Prostate gland (tissue), 2 donors: ENCODE data around the gene KRT17. TPM values are rescaled to one million over a fixed set of nuclear protein-coding genes. Genes with fewer than 3 reads are reported as not detected.
"Not testable (repeated sequence)": the region's sequence is repeated elsewhere in the genome, so short reads cannot be mapped to it uniquely, and the experiment has no call there.

ENCODE experiments used
- DNase-seq: peaks from one replicate; pipeline ENCODE4 v3.0.0-alpha.2; 2019; ENCODE audit warnings: low spot score
- H3K27ac ChIP-seq, 2 donors: fragments of 200-600 bp; sonication (generic); 2 replicates each; pipeline ENCODE4 v1.5.1; 2017 to 2019
- H3K27me3 ChIP-seq: fragments of 200-600 bp; sonication (generic); replicated peaks from 2 replicates; pipeline ENCODE4 v1.5.1; 2019; ENCODE audit not compliant: insufficient read depth
- H3K36me3 ChIP-seq, 2 donors: fragments of 200-600 bp; sonication (generic); 1 replicate in 1 of 2; 2 replicates in 1 of 2; pipeline versions ENCODE4 v1.5.1 to v1.8.1; 2017 to 2019
- H3K4me1 ChIP-seq: fragments of 200-600 bp; sonication (generic); replicated peaks from 2 replicates; pipeline ENCODE4 v1.5.1; 2019
- H3K4me3 ChIP-seq, 2 donors: fragments of 200-600 bp; sonication (generic); 2 replicates each; pipeline ENCODE4 v1.5.1; 2017 to 2019
- H3K9me3 ChIP-seq: fragments of 200-600 bp; sonication (generic); 2 replicates; pipeline ENCODE4 v1.5.1; 2017
- CTCF ChIP-seq, 4 experiments: fragments of 200-600 bp in 2 of 4; fragments of 450-650 bp in 2 of 4; sonication (generic) in 2 of 4; IDR thresholded peaks; 1 replicate in 3 of 4; 2 replicates in 1 of 4; pipeline ENCODE4 v1.5.1; 2016 to 2019; ENCODE audit warnings: antibody characterized with exemption in 4 of 4, mild to moderate bottlenecking in 2 of 4, moderate library complexity in 2 of 4
- POLR2A ChIP-seq: fragments of 450-650 bp; IDR thresholded peaks from one replicate; pipeline ENCODE4 v1.6.1; 2016; ENCODE audit warnings: antibody characterized with exemption, mild to moderate bottlenecking
- POLR2AphosphoS5 ChIP-seq: sonication (generic); formaldehyde crosslinking; IDR thresholded peaks from one replicate; pipeline ENCODE4 v1.6.1; 2017; ENCODE audit warnings: antibody characterized with exemption
- WGBS: methylation state at CpG from one replicate; pipeline ENCODE4 v1.1.5; 2018; 5-methylcytosine and 5-hydroxymethylcytosine counted together
- intact Hi-C: fragments of 100-400 bp; cut with DNase I; formaldehyde crosslinking; loops from one replicate; pipeline ENCODE4 v1.14.2; 2022
- total RNA-seq, 2 donors: library from RNA; depleted of rRNA; stranded (reverse); fragments of >200 nt; gene quantifications; one replicate each; pipeline ENCODE4 v1.1.0, GENCODE V29; 2016

The KRT17 gene
- total RNA-seq, 2 donors from 2014 or later = 201 to 360 TPM

DNA sequence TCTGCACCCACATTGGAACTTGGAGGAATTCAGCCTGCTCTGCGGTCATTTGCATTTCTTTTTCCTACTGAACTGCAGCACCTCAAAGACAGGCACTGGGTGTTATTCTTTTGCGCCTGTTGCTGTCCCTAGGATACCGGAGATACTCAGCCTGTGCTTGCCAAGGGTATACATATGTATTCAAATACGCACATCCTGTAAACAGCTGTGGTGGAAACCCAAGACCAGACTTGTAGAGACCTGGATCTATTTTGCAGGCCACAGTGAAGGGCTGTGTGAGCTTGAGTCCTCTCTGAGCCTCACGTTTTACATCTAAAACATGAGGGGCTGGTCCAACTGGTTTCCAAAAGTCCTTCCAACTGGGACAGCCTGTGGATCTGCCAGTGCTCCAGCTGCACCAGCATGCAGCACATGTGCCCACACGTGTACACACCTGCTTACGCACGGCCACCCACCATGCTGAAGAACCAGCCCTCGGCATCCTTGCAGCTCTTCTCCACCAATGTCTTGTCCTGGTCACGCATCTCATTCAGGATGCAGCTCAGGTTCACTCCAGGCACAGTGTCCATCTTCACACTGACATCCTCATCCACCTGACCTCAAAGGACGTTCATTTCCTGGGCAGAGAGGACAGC lies 4.4 kb upstream of the KRT17 start:
- H3K36me3 ChIP-seq, H3K9me3 ChIP-seq, H3K4me1 ChIP-seq, H3K4me3 ChIP-seq, H3K27me3 ChIP-seq, intact Hi-C loops: not testable (repeated sequence)
- peak; percentile 47 for TF ChIP-seq POLR2AphosphoS5
- peak; percentile 49 for DNase-seq
- WGBS = 56% methylated on average over 11 of the region's 11 CpGs
- peak overlapping the region; percentile 30 to 55 for H3K27ac ChIP-seq

DNA sequence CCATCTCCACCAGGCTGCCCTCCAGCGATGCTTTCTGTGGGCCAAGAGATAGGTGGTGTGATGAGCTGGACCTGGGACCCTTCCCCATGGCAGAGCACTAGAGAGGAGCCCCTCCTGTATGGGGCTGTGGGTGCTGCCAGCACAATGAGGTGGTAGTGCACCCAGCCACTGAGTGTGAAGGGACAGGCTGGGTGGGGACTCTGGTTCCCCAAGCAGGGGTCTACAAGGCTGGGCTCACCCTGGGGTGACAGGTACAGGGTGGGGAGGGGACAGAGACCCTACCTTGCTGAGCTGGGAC lies 3.6 kb upstream of the KRT17 start:
- H3K36me3 ChIP-seq, DNase-seq, H3K9me3 ChIP-seq, intact Hi-C loops, H3K4me3 ChIP-seq, H3K4me1 ChIP-seq, H3K27me3 ChIP-seq: not testable (repeated sequence)
- 83% methylated on average over 1 of the region's 1 CpG for WGBS
- H3K27ac ChIP-seq = peak overlapping the region; percentile 30 to 55

GRCh38 chr17:41627316-41628072 lies 3.1 kb upstream of the KRT17 start:
- Histone ChIP-seq H3K36me3 (no peaks in the 10 kb centered on the region), H3K27ac (peak overlapping the region; percentile 30 to 55), H3K4me1 (no peaks in the 10 kb centered on the region), H3K27me3 (no peaks in the 10 kb centered on the region), H3K4me3 (no peak overlapping the region), H3K9me3 (no peaks in the 10 kb centered on the region)
- WGBS = 91% methylated on average over 23 of the region's 23 CpGs
- no peak for TF ChIP-seq POLR2A
- TF ChIP-seq CTCF (IDR thresholded peaks at IDR 0.05) = no peak
- TF ChIP-seq POLR2AphosphoS5 = no peak
- no peak for DNase-seq
- intact Hi-C loops = no loop called here

DNA sequence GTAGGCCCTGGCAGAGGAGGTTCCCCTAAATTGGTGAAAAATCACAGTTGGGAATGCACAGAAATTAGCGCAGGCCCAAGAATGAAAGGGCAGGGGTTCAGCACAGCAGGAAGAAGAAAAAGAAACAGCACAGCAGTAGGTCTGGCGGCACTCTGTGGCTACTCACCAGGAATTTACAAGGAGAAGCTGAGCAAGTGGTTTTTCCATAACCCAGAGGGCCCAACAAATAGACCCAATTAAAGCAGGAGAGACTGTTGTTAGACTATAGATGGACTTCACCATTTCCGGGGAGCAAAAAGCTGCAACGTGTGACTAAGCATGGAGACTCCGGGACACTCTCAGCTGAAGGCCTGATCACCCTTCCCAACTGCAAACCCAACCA lies 2.5 kb upstream of the KRT17 start:
- intact Hi-C loops, H3K4me1 ChIP-seq, H3K9me3 ChIP-seq, DNase-seq, H3K27me3 ChIP-seq, H3K36me3 ChIP-seq, H3K4me3 ChIP-seq: not testable (repeated sequence)
- peak overlapping the region in 1 of 2 donors; percentile 81 for H3K27ac ChIP-seq
- WGBS = 72% methylated on average over 5 of the region's 5 CpGs

- H3K27me3 ChIP-seq, H3K36me3 ChIP-seq, H3K4me1 ChIP-seq, intact Hi-C loops, H3K4me3 ChIP-seq, DNase-seq, H3K9me3 ChIP-seq: not testable (repeated sequence)
- 82% methylated on average over 17 of the region's 17 CpGs for WGBS
- H3K27ac ChIP-seq = peak overlapping the region; percentile 75 to 81
These were observed 1.9 kb upstream of the KRT17 start for GRCh38 chr17:41626028-41626913.

DNA sequence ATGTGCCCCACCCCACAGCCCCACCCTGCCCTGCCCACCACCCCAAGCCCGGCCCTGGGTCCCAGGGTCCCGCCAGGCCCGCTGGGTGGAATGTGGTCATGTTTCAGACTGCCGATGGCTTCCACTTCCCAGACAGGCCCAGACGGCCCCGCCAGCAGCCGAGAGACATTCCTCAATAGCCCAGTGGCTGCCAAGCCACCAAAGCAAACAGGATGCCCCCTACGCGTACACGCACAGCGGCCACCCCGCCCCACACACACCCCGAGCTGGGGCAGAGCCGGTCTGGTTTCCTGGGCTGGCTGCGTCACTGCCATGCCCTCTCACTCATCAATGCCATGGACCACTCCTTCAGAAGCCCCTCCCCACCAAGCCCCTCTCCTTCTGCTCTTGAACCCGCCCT lies 1.2 kb upstream of the KRT17 start:
- TF ChIP-seq CTCF (IDR thresholded peaks at IDR 0.05) (no peak), POLR2A (peak; percentile 51), POLR2AphosphoS5 (peak; percentile 78)
- Histone ChIP-seq H3K4me3 (no peak overlapping the region), H3K9me3 (no peaks in the 10 kb centered on the region), H3K36me3 (no peaks in the 10 kb centered on the region), H3K27me3 (no peaks in the 10 kb centered on the region), H3K4me1 (no peaks in the 10 kb centered on the region), H3K27ac (peak overlapping the region; percentile 75 to 81)
- peak; percentile 85 for DNase-seq
- intact Hi-C loops = no loop called here
- WGBS = 44% methylated on average over 14 of the region's 16 CpGs
